HepG2 (cell line): Measurements from ENCODE around the gene LIMA1.

Experiments used
- REST ChIP-seq, 2 experiments: IDR thresholded peaks; 2 replicates each; pipeline ENCODE4 v1.6.1; 2011 to 2012; ENCODE audit warnings: low read length in 2 of 2, borderline replicate concordance in 1 of 2, low read depth in 1 of 2, mild to moderate bottlenecking in 1 of 2, moderate library complexity in 1 of 2
- SNAI1 ChIP-seq: sonication (generic); formaldehyde crosslinking; IDR thresholded peaks from 2 replicates; pipeline ENCODE4 v1.5.0; 2020; ENCODE audit warnings: mild to moderate bottlenecking, missing genetic modification reagents, borderline replicate concordance
- ZNF558 ChIP-seq: sonication (generic); formaldehyde crosslinking; IDR thresholded peaks from 2 replicates; pipeline ENCODE4 v1.9.0; 2022; ENCODE audit warnings: mild to moderate bottlenecking, missing genetic modification reagents, borderline replicate concordance

- TF ChIP-seq SNAI1 (CRISPR knock-in tag): no peak
- TF ChIP-seq ZNF558 (CRISPR knock-in tag): no peak
- TF ChIP-seq REST (IDR thresholded peaks at IDR 0.05; ENCODE audit: borderline replicate concordance in 1 of 2, low read depth in 1 of 2, low read length in 2 of 2): no peak
Observed at GRCh38 chr12:50276912-50277671, 6.2 kb downstream of the LIMA1 start.
